Measurements from ENCODE around the gene UQCR10.

DNA sequence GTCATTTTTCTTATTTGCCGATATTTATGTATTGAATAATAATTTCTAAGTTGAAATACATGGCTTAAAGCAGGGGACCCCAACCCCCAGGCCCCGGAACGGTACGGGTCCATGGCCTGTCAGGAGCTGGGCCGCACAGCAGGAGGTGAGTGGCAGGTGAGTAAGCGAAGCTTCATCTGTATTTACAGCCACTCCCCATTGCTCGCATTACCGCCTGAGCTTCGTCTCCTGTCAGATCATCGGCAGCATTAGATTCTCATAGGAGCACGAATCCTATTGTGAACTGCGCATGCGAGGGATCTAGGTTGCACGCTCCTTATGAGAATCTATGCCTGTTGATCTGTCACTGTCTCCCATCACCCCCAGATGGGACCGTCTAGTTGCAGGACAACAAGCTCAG is 4.9 kb upstream of the UQCR10 start:
- TF ChIP-seq POLR2A (IDR thresholded peaks at IDR 0.05) (no peak), CTCF (IDR thresholded peaks at IDR 0.05) (no peak)

Data from stomach (tissue), 4 donors.